NCI-H1092 (cell line): ENCODE data around the gene MED23.

Experiments
- DNase-seq: peaks from one replicate; lab custom pipeline; 2025; lab: John Stamatoyannopoulos, UW

The MED23 gene

GRCh38 chr6:131627724-131628682 is at the start of gene MED23:
Gene MED23, minus strand, starts transcription at chr6:131628242. Its CDS starts 193 bp downstream, at chr6:131628049.
- peak; percentile 84 for DNase-seq

- DNase-seq = no peak
These were observed 45.1 kb upstream of the MED23 start for GRCh38 chr6:131673184-131673583.

GRCh38 chr6:131669891-131670290 is 41.8 kb upstream of the MED23 start:
- no peak for DNase-seq

- DNase-seq = no peak
These were observed 35.6 kb upstream of the MED23 start for GRCh38 chr6:131663578-131664165.

GRCh38 chr6:131660195-131660594 is 32.2 kb upstream of the MED23 start:
- no peak for DNase-seq

GRCh38 chr6:131658287-131658686 is 30.2 kb upstream of the MED23 start:
- DNase-seq = no peak

- DNase-seq = no peak
These were observed 29.6 kb upstream of the MED23 start for GRCh38 chr6:131657630-131658111.

- no peak for DNase-seq
These were observed 29.2 kb upstream of the MED23 start for GRCh38 chr6:131657222-131657621.

- no peak for DNase-seq
These were observed 28.6 kb upstream of the MED23 start for GRCh38 chr6:131656667-131657066.

- DNase-seq = no peak
These were observed 27.9 kb upstream of the MED23 start for GRCh38 chr6:131655951-131656350.

- DNase-seq = no peak
These were observed 27.3 kb upstream of the MED23 start for GRCh38 chr6:131655387-131655786.

- no peak for DNase-seq
These were observed 26.3 kb upstream of the MED23 start for GRCh38 chr6:131654326-131654725.

GRCh38 chr6:131652472-131652871 is 24.4 kb upstream of the MED23 start:
- DNase-seq = no peak

GRCh38 chr6:131651782-131652181 is 23.7 kb upstream of the MED23 start:
- peak; percentile 26 for DNase-seq

GRCh38 chr6:131646249-131646670 is 18.2 kb upstream of the MED23 start:
- no peak for DNase-seq

- DNase-seq = no peak
These were observed 17.8 kb upstream of the MED23 start for GRCh38 chr6:131645846-131646245.

GRCh38 chr6:131644921-131645320 is 16.9 kb upstream of the MED23 start:
- no peak for DNase-seq

- DNase-seq = no peak
These were observed 15.9 kb upstream of the MED23 start for GRCh38 chr6:131643855-131644460.

GRCh38 chr6:131642987-131643611 is 15.1 kb upstream of the MED23 start:
- DNase-seq = peak; percentile 70

GRCh38 chr6:131642565-131642964 is 14.5 kb upstream of the MED23 start:
- no peak for DNase-seq

GRCh38 chr6:131641554-131641953 is 13.5 kb upstream of the MED23 start:
- DNase-seq = no peak

- no peak for DNase-seq
These were observed 12.5 kb upstream of the MED23 start for GRCh38 chr6:131640576-131640975.
